T47D (cell line): Measurements from ENCODE around the gene SLC45A3.

Experiments used
- DNase-seq, 2 experiments: peaks; one replicate each; pipeline versions ENCODE4 v3.0.0 to v3.0.0-alpha.2; 2011 to 2012; ENCODE audit warnings: low read depth in 1 of 2, low spot score in 1 of 2
- JUND ChIP-seq: IDR thresholded peaks from 2 replicates; pipeline ENCODE4 v1.6.1; 2012; ENCODE audit warnings: low read depth
- in situ Hi-C: cut with HindIII; loops from 2 replicates; pipeline ENCODE4 v1.10.0; 2016; ENCODE audit warnings: low sequenced_read_pairs, low pct_unique_long_range_greater_than_20kb

Gene SLC45A3

DNA sequence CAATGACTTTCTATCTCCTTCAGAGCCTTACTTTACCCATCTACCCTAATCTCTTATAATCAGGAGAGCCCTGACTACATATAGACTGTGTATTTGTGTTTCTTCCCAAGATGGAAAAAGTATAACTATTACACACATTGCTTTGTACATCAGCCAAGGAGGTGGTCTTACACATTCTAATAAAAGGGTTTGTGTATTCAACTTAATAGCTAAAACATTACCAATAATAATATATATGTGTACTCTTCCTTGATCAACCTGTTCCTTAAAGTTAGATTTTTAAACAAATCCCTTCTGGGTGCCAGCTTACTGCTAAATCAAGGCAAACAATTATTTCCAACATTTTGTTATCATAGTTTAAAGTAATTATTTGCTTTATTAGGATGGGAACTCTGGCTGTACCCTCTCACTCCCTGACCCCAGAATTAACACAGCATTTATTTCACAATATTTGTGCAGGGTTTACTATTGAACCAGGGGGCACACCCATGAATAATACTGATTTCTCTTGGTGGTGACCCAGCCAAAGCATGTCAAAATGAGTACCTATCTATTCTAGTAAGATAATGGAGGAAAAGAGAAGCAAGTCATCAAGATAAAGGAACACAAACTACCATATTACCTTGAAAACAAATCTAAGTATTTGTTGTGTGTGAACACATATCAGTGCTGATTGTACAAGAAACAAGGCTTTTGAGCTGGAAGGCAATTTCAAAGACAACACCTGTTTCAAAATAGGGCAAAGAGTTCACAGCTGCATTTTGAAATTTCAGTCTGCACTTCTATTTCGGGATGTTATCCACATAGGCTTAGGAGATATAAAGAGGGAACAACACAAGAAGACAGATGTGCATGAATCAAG is 30.1 kb upstream of the SLC45A3 start:
- in situ Hi-C loops = no loop called here
- DNase-seq = no peak
- no peak for TF ChIP-seq JUND

DNA sequence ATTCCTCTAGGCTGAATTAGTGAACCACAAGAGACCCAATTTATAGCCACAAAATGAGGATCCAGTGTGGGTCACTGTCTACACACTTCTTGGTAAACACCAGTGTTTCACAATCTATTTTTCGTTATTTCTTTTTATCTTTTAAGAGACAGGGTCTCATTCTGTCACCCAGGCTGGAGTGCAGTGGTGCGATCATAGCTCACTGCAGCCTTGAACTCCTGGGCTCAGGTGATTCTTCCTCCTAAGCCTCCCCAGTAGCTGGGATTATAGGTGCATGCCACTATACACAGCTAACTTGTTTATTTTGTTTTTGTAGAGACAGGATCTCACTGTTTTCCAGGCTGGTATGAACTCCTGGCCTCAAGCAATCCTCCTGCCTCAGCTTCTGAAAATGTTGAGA is 29.3 kb upstream of the SLC45A3 start:
- no peak for TF ChIP-seq JUND
- in situ Hi-C loops = no loop called here
- DNase-seq = no peak

DNA sequence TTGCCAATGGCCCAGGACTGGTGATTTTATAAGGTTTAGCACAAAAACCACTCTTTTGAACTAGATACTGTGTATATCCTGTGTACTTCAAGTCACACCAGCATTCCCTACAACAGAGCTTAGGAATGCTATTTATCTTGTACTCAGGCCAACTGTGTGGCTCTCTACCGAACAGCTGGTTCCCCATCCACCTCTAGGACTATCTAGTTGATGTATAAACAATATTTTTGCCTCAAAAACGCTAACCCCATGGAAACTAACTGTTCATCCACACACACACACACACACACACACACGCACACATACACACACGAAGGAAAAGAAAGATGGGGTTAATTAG is 28.7 kb upstream of the SLC45A3 start:
- peak in 1 of 2 experiments; percentile 33 for DNase-seq
- in situ Hi-C loops = no loop called here
- TF ChIP-seq JUND = 0 out of 2 replicates have a peak, but pooled peaks have one; percentile 4

DNA sequence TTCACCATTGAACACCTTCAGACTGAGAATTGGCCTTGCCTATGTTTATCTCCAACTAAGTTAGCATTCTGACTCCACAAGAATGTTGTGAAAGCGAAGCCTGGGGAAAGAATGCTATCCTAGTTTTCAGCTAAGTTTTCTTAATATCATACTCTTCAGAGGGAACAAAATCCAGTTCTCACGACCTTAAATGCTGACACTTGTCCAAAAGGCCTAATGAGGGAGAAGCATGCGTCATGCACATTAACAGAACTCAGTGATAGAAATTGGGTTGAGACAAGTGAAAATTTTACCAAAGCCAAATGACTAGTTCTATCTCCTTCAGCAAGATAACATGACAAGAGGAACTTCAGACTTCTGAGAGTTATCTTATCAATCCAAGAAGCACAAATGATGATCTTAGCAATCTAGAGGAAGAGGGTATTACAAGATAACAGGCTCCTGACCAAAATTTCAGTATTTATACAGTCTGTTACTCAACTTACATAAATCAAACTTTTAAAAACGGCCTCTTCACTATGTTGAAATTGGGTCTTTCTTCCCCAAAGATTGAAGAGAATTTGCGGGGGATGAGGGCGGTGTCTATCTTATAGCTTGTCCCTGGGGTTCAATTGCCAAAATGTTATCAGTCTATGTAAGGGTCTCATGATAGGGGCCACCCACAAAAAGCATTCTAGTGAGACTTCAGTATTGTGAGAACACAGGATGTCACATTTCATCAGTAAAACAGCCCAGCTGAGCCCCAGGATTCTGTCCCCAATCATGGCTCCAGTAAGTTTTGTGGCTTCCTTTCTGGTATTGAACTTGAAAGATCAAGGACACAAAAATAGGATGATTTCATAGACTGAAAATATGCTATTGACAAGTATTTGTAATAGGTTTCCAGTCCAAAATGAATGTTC is 26.5 kb upstream of the SLC45A3 start:
- in situ Hi-C loops = no loop called here
- no peak for TF ChIP-seq JUND
- DNase-seq = no peak

DNA sequence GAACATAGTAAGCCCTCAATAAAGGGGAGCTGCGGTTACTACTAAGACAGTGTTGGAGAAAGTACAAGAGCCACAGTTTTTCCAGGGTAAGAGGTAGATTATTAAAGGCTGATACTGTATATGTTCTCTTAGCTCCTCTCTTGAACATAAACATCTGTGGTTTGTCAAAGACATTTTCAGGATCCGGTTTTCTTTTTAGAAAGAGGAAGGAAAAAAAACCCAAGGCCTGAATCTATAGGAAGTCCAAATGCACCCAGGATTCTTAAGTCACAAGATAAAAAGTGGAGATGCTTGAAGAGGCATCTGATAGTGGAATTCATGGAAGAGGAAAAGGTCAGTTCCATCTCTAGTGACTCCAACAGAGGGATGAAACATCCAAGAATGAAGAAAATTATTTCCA is 24.6 kb upstream of the SLC45A3 start:
- in situ Hi-C loops = no loop called here
- TF ChIP-seq JUND = no peak
- DNase-seq = no peak

DNA sequence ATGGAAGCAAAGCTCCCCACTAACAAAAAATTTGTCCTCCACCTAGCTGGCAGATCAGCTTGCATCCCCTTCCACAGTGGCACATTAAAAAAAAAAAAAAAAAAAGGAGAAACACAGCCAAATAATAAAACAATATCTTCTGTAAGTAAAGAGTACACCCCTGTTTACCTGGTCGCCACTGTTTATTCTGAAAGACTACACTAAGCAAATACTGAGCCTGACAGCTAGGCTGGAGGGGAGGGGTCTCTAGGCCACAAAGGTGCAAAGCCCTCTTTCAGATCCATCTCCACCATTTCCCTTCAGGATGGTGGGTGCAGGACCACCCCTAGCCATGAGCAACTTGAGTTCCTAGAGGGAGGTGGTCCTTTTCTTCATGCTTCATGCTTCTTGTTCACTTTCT is 22.8 kb upstream of the SLC45A3 start:
- no peak for TF ChIP-seq JUND
- in situ Hi-C loops = no loop called here
- peak in 1 of 2 experiments; percentile 41 for DNase-seq

DNA sequence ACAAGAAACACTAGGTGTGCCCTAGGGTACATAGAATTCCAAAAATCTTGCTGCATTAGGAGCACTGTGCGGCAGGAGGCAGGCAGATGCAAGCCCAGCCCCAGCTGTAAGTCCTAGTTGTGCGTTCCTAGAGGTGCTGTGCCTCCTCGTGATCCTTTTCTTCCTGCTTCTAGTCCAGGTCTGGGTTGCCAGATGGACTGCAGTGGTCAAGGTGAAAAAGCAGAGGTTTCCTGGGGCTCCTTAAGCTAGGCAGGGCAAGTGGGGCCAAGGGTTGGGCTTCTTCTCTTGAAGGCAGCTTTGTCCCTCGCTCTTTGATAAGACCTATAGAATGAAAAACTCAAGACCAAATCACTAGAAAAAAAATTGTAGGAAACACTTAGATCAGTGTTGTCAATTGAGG is 21.6 kb upstream of the SLC45A3 start:
- no peak for TF ChIP-seq JUND
- no peak for DNase-seq
- in situ Hi-C loops = no loop called here

DNA sequence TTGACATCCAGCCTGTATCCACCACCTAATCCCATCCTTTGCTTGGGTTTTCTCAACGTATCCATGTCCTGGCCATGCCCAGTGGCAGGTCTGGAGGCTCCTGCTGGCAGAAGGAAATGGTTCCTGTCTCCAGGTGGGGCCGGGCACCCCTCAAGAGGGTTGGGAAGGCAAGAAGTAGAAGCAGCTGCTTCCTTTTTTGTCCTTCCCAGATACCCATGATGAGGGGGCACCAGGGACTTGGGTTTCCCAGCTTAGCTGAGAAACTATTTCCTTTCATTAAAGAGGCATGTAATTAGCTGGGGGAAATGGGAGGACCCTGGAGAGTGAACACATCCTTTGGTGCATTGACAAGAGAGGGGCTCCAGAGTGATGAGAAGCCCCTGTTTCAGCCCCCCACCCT is 21.1 kb upstream of the SLC45A3 start:
- DNase-seq = no peak
- TF ChIP-seq JUND = no peak
- in situ Hi-C loops = no loop called here

DNA sequence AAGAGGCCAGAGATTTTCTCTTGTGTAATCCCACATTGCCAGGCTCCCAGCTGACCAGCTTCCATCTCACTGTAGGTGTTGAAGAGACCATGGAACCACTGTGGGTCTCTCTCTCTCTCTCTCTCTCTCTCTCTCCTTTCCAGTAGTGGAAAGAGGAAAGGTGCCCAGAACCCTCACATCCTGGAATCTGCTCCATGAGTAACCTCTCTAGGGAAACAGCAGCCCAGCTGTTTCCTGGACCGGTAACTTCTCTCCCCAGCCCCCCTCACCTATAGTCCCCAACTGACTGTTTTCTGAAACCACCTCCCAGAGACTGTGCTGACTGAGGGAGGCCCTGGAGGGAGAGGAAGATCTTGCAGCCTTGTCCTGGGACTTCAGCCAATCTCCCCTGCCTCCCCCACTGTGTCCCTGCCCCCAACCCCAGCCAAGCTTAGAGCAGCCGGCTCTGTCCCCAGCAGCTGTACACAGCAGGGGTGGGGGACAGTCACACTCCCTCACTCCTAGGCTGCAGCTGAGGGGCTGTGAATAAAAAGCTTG is 20.6 kb upstream of the SLC45A3 start:
- no peak for DNase-seq
- no peak for TF ChIP-seq JUND
- in situ Hi-C loops = no loop called here

DNA sequence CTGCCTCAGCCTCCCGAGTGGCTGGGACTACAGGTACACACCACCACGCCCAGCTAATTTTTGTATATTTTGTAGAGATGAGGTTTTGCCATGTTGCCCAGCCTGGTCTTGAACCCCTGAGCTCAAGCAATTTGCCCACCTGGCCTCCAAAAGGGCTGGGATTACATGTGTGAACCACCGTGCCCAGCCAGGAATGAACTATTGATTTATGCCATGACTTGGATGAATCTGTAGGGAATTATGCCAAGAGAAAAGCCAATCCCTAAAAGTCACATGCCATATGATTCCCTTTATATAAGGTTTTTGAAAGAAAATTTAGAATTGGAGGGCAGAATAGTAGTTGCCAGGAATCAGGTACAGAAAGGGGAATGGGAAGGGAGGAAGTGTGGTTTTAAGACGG is 19.1 kb upstream of the SLC45A3 start:
- DNase-seq = no peak
- in situ Hi-C loops = no loop called here
- no peak for TF ChIP-seq JUND

DNA sequence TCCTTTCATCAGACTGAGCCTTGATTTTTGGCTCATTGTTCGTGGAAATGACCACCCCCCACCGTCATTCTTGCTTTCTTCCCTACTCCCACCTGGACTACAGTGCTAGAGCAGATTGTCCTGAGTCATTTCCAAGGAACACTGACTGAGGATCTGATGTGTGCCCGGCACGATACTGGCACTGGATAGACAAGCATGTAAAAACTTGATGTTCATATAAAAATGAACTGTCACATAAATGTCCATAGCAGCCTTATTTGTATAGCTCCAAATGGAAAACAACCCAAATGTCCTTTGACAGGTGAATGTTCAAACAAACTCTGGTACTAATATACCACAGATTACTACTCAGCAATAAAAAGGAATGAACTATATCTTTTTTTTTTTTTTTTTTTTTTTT is 18.6 kb upstream of the SLC45A3 start:
- TF ChIP-seq JUND = no peak
- DNase-seq = no peak
- in situ Hi-C loops = no loop called here

DNA sequence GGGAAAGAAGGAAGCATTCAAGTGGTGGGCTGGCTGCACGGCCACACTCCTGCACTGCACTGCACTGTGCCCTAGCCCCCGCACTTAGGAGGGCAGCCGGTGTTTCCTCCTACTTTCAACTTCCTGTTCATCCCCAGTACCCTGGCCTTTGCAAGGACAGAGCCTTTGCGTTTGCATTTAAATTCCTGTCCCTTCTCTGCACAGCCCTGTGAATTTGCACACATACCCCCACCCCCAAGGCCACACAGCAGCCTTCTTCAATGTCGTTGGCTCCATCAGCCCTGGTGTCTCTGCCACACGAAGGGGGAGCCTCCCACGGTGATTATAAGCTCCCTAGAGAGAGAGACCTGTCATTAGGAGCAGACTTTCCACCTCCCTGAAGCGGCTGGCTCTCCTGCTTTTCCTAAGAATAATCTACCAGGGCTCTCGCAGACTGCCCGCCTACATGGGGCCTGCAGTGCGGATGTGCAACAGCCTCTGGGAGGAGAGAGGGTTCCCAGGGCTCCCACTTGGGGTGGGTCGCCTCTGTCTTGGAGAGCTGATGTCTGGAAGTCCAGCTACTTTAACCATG is 13.2 kb upstream of the SLC45A3 start:
- no peak for TF ChIP-seq JUND
- in situ Hi-C loops = no loop called here
- DNase-seq = no peak
